Right kidney (tissue), 1 donor: ENCODE results near the gene WIPF2.

Experiments
- DNase-seq: peaks from one replicate; pipeline ENCODE4 v3.0.0-alpha.2; 2016

The WIPF2 gene

DNA sequence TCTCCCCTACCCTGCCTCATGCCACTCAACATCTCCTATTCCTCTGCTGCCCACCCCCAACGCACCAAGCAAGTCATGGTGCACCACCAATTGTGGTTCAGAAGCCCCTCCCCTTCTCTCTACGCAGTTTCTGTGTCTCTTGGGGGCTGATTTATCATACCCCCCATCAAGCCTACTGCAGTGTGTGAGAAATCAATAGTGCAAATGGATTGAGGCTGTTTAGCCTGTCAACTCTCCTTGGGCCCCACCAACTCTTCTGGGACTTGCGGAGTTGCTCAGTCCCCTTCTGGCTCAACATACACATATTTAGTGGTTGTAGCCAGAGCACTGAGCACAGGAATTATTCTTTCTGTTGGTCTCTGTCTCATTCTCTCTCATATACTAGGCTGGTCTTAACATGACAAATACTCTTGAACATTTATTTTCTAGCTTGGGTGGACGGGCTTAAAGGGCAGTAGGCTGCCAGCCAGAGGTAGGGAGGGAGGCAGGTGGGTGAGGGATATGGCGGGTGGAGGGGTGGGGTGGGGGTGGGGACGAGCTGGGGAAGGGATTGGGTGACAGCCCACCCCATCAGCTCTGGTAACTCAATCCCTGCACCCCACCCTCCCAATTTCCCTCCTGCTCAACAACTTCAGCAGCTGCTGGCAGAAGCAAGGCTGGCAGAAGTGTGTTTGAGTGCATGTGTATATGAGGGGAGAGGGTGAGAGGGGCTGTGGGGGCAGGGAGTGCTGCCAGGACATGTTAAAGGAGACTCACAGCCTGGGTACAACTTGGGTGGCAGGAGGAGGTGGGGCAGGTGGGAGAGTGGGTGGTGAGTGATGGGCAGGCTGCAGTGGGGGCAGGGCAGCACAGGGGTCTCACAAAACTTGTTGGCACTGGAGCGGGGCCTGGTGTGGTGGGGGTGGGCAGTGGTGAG lies 94.8 kb downstream of the WIPF2 start:
- no peak for DNase-seq

- DNase-seq = peak; percentile 23
These were observed 95.5 kb downstream of the WIPF2 start for GRCh38 chr17:40314584-40314956.

GRCh38 chr17:40315206-40315605 lies 96.1 kb downstream of the WIPF2 start:
- peak; percentile 4 for DNase-seq

GRCh38 chr17:40315678-40316570 lies 96.8 kb downstream of the WIPF2 start:
- peak; percentile 22 for DNase-seq

DNA sequence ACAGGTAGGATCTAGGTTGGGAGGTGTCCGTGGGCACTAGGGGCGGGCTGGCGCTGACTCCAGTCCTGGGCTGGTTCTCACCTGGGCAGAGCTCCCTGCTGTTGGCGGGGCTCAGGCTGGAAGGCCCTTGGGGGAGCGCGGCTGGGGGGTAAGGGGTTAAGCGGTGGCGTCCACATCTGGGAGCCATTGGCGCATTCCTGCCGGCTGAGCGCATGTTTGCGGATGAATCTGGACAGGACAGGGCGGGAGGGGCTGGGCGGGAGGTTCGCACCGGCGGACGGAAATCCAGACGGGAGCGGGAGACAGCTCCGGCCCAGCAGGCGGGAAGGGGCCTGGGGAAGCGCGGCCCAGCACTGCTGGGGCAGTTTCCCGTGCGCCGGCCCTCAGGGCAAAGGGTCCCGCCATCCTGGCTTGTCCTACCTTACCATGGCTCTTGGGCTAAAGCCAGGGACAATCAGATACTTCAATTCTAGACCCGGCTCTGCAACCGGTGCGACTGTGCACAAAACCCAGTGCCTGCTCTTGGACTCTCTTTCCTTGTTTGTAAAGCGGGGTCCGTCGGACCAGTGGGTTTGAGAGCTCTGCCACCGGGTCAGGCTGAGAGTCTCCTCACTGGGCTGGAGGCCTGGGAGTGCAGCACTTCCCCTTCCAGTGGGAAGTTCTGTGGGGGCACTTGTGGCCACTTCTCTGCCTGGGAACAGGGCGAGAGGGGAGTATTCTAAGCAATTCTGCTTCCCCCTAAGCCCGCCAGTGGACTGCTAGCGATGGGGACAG lies 97.7 kb downstream of the WIPF2 start:
- peak; percentile 75 for DNase-seq

DNA sequence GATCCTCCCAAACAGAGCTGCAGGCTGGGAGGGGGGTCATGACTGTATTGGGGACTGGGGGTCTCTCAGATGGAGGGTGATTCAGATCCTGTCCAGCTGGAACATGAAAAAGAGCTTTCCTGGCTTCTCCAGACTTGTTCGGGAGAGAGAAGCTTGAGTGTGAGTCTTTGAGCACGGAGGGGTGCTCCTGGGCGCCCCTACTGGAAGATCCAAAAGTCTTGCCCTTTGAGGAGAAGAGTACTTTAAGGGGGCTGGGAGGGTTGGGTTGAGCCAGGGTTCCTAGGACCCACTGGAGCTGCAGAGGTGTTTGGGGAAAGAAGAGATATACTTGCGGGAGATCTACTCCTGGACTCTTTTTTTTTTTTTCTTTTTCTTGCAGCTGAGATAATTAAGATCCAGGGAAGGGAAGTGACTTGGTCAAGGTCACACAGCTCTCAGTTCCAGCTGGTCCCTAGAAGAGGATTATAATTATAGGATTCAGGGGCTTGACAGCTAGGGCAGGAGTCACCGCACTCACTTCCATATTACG lies 98.3 kb downstream of the WIPF2 start:
- DNase-seq = peak; percentile 47

DNA sequence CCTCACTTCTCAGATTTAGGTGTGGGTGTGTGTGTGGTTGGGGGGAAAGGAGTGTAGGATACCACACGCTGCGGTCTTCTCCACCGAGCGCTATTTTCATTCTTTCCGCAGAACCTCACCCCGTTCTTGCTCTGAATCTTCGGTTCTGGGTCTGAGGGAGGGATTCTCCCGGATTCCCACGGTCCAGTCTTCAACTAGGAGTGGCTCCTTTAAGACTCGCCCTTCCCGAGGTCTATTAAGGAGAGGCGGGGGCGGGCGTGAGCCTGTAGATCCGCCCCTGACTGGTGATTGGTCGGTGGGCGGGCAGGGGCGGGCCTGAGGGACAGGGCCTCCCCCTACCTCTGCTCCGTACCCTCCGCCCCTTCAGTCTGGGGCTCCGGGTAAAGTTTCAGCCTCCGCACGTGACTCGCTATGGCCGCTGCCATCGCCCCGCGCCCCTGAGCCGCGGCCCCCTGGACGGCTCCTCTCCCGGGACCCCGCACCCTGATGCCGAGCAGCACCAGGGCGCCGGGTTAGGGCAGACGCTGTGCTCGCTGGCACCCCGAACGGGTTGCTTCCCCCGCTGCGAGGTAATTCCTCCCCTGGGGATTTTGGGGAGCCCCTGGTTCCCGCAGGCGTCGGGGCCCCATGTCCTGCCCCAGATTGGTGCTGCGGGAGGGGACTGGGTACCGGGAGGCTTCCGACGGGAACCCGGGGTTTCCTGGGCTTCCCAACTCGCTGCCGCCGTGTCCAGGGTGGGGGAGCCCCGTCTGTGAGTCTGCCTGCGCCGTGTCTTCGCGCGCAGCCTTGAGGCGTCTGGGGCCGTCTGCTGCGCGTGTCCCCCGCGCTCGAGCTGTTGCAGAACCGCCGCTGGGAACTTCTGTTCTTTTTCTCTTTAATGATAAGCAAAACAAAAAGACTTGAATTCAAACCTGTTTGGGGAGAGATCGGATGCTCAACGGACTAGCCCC lies 99.1 kb downstream of the WIPF2 start:
- peak; percentile 81 for DNase-seq

DNA sequence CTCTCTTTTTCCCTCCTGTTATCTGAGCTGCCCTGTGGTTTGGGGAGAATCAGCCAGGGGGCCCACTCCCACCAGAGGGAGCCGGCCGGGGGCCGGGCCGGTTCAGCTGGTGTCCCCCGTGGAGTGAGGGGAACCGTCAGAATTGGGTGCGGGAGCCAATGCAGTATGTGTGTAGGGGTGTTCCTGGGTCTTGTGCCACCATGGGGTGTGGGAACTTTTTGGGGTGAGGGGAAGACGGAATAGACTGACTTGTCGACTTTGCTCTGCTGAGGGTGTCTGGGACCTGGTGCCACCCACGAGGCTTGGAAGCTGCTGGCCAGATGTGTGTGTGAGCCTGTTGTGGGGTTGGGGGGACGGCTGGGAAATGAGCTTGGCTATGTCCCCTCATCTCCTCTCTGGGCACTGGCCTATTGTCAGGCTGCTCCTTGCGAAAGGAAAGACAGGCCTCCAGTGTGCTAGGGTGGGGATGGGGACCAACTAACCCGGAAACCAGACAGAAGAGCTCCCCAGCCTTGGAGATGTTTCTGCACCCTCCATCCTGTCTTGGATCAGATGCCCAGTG lies 99.8 kb downstream of the WIPF2 start:
- peak; percentile 31 for DNase-seq

DNA sequence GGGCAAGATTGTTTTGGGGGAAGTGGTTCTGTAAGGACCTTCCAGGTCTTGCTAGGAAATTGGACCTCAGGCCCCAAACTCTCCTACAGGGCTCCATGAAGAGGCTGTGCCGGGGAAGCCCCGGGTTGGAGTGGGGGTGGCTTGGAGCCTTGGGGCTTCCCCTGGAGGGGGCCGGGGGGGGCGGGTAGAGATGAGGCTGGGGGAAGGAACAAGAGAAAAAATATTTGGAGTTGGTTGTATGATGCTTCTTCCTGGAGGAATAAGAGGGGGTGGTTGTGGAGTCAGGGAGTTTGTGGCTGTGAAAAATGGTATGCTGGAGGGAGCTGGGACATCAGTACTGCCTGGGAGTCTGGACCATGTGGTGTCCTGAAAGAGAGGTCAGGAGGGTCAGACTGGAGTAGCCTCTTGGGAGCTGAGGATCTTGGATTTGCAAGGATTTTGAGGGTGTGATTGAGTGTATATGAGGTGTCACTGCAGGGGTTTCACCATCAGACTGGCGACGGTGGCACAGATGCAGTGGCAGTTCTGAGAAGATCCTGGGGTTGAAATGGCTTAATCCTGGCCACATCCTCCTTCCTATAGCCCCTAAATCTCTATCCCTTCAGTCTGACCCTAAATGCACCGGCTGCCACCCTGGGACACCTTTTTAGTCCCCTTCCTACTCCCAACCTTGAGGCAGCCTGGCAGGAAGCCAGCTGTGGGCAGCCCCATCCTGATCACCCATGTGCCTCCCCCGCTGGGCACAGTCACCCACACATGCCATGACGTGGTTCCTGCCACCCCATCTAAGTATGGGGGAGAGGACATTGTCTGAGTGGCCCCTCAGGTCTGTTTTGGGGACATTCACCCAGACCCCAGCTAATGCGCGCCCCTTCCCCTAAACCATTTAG lies 100.8 kb downstream of the WIPF2 start:
- no peak for DNase-seq

GRCh38 chr17:40320756-40321523 lies 101.8 kb downstream of the WIPF2 start:
- peak; percentile 63 for DNase-seq

DNA sequence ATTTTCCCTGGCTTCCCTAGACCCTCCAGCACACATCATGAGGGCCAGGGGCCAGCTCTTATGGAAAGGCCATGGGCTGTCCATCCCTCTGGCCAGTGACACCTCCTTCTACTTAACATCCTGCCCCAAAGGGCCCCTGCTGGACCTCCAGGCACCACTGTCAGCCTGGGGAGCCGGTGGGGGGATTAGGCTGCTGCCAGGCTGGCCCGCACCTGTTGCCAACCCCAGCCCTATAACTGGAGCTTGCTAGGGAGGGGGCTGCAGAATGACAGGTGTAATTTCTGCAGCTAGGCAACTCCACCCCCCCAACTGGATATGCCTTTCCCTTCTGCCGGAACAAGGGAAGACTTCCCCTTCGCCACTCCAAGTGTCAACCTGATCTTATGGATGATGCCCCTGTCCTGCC lies 102.4 kb downstream of the WIPF2 start:
- peak; percentile 53 for DNase-seq

DNA sequence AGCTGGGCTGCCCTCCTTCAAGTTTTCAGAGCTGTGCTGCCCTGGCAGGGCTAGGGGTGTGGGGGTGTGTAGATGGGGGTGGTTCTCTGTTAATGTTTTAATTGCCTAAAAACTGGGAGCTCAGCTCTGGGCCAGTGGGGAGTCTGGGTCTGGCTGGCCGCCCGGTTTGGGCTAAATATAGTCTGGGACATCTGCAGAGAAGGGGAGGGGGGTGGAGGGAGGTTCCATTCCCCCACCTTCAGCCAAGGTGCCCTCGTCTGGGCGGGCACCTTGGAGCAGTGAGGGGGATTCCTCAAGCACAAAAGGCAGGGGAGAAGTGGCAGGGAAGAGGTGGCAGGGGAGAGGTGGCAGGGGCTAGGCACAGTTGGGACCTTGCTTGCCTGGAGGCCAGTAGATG lies 102.9 kb downstream of the WIPF2 start:
- DNase-seq = peak; percentile 24

- peak; percentile 75 for DNase-seq
These were observed 103.5 kb downstream of the WIPF2 start for GRCh38 chr17:40322358-40323315.

DNA sequence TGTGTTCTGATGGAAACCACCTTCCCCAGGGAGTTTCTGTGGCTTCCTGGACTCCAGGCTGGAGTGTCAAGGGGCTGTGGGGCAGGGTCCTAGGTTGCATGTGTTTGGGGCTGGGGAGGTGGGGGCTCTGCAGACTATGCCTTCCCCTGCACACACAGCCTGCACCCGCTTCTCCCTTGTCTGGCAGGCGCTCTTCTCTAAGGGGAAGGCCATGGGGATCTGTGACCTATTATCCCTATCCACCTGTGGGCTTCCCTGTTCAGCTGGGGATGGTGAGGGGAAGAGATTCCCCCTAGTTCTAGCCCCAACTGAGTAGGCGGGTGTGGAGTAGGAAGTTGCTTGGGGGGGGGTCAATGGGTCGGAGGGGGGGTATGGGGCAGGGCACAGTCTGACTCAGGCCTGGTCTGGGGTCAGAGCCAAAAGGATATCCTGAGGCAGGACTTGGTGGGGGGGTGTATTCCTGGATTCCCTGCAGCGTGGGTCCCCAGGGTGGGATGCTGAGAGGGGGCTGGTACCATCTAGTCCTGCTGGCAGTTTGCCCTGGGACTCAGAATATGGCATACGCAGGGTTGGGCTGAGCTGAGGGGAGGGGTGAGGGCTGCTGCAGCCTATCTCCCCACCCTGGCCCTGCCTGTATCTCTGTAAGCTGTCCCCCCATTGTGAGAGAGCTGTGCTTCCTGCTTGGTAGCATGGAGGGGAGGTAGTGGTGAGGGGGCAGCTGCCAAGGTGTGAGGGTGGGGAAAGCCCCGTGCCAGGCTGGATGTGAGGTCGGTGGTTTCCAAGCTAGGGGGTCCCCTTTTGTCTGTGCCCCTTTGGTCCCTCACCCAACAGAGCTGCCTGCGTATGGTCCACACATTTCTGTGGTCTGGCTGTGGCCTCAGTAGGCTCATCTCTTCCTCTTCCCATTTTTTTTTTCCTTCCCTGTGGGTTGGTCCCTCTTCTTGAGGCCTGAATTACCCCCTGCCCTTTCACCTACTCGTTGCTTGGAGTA lies 104.6 kb downstream of the WIPF2 start:
- peak; percentile 6 for DNase-seq

GRCh38 chr17:40325156-40326013 lies 106.3 kb downstream of the WIPF2 start:
- DNase-seq = peak; percentile 8
